SK-N-SH (cell line): ENCODE measurements around the gene B4GALT3. TPM values are rescaled to one million over a fixed set of nuclear protein-coding genes. Genes with fewer than 3 reads are reported as not detected.

Experiments used
- CTCF ChIA-PET: fragments of 300-600, 350-600 bp; formaldehyde crosslinking; extraction: SDS; loops from one replicate; lab custom pipeline; 2021; lab: Yijun Ruan, JAX
- POLR2A ChIA-PET: fragments of 350-600 bp; sonication (Branson Sonifier 250); formaldehyde crosslinking; extraction: SDS; loops from one replicate; lab custom pipeline; 2020; ENCODE audit warnings: antibody characterized with exemption, inconsistent platforms; lab: Yijun Ruan, JAX
- DNase-seq: peaks from one replicate; pipeline ENCODE4 v3.0.0; 2012
- H2AFZ ChIP-seq: fragments of 200-600 bp; sonication (generic); 2 replicates; pipeline ENCODE4 v1.8.1; 2016; ENCODE audit warnings: antibody characterized with exemption, mild to moderate bottlenecking, low read depth
- H3F3A ChIP-seq: fragments of 200-600 bp; sonication (generic); replicated peaks from 2 replicates; pipeline ENCODE3; 2016; ENCODE audit warnings: antibody characterized with exemption, mild to moderate bottlenecking; ENCODE audit not compliant: insufficient read depth
- H3K27ac ChIP-seq, 2 experiments: fragments of 200-500 bp in 1 of 2; fragments of 200-600 bp in 1 of 2; sonication (Bioruptor generic) in 1 of 2; sonication (generic), shearing (Covaris generic) in 1 of 2; 2 replicates each; pipeline versions ENCODE4 v1.5.1 to v1.6.1; 2014 to 2016; ENCODE audit warnings: low read depth in 2 of 2, inconsistent platforms in 1 of 2, low read length in 1 of 2, mild to moderate bottlenecking in 1 of 2, mixed read lengths in 1 of 2
- H3K27me3 ChIP-seq: fragments of 200-600 bp; sonication (generic), shearing (Covaris generic); 2 replicates; pipeline ENCODE4 v1.6.1; 2016; ENCODE audit warnings: mixed run types; ENCODE audit not compliant: insufficient read depth
- H3K36me3 ChIP-seq, 2 experiments: fragments of 200-500 bp in 1 of 2; fragments of 200-600 bp in 1 of 2; sonication (Bioruptor generic) in 1 of 2; sonication (generic) in 1 of 2; replicated peaks in 1 of 2; 2 replicates each; pipeline versions ENCODE3 to v1.5.1; 2014 to 2016; ENCODE audit warnings: low read length in 1 of 2, mild to moderate bottlenecking in 1 of 2; ENCODE audit not compliant: insufficient read depth in 2 of 2, control insufficient read depth in 1 of 2
- H3K4me1 ChIP-seq, 2 experiments: fragments of 200-500 bp in 1 of 2; fragments of 200-600 bp in 1 of 2; sonication (Bioruptor generic) in 1 of 2; sonication (generic), shearing (Covaris generic) in 1 of 2; 2 replicates each; pipeline versions ENCODE4 v1.5.1 to v1.6.1; 2014 to 2016; ENCODE audit warnings: low read depth in 1 of 2, low read length in 1 of 2, mixed run types in 1 of 2; ENCODE audit not compliant: insufficient read depth in 2 of 2, control insufficient read depth in 1 of 2
- H3K4me2 ChIP-seq: fragments of 200-600 bp; sonication (generic), shearing (Covaris generic); 2 replicates; pipeline ENCODE4 v1.6.1; 2017; ENCODE audit warnings: mixed run types
- H3K4me3 ChIP-seq, 2 experiments: fragments of 200-500 bp in 1 of 2; fragments of 200-600 bp in 1 of 2; sonication (Bioruptor generic) in 1 of 2; sonication (generic), shearing (Covaris generic) in 1 of 2; 2 replicates each; pipeline versions ENCODE4 v1.5.1 to v1.8.1; 2014 to 2016; ENCODE audit warnings: low read depth in 2 of 2, inconsistent platforms in 1 of 2, low read length in 1 of 2, mild to moderate bottlenecking in 1 of 2, mixed read lengths in 1 of 2, moderate library complexity in 1 of 2
- H3K79me2 ChIP-seq: fragments of 200-600 bp; sonication (generic); 2 replicates; pipeline ENCODE4 v1.8.1; 2017; ENCODE audit warnings: mild to moderate bottlenecking; ENCODE audit not compliant: insufficient read depth
- H3K9ac ChIP-seq: fragments of 200-600 bp; sonication (generic); 2 replicates; pipeline ENCODE4 v1.6.1; 2017; ENCODE audit warnings: mixed run types
- H3K9me2 ChIP-seq: fragments of 200-600 bp; sonication (generic); 2 replicates; pipeline ENCODE4 v1.6.1; 2017; ENCODE audit warnings: mixed run types
- H3K9me3 ChIP-seq: fragments of 200-600 bp; sonication (generic); 2 replicates; pipeline ENCODE4 v1.6.1; 2017; ENCODE audit warnings: mixed run types, mild to moderate bottlenecking, moderate library complexity
- H4K20me1 ChIP-seq: fragments of 200-600 bp; sonication (generic); 2 replicates; pipeline ENCODE4 v1.6.1; 2017; ENCODE audit warnings: mild to moderate bottlenecking, mixed run types; ENCODE audit not compliant: insufficient read depth
- CHD2 ChIP-seq: fragments of 150-350 bp; IDR thresholded peaks from 2 replicates; pipeline ENCODE4 v1.6.1; 2018; ENCODE audit warnings: low read length; ENCODE audit not compliant: partially characterized antibody
- EP300 ChIP-seq, 2 experiments: IDR thresholded peaks; 2 replicates each; pipeline versions ENCODE4 v1.4.0 to v1.6.1; 2012; ENCODE audit warnings: borderline replicate concordance in 1 of 2, low read depth in 1 of 2, low read length in 1 of 2
- GABPA ChIP-seq: IDR thresholded peaks from 2 replicates; pipeline ENCODE4 v1.4.0; 2012; ENCODE audit warnings: low read depth, mild to moderate bottlenecking
- GATA2 ChIP-seq: sonication (generic); formaldehyde crosslinking; IDR thresholded peaks from 2 replicates; pipeline ENCODE4 v1.5.0; 2020; ENCODE audit warnings: mild to moderate bottlenecking, missing genetic modification reagents
- MXI1 ChIP-seq: IDR thresholded peaks from 2 replicates; pipeline ENCODE4 v1.6.1; 2012; ENCODE audit warnings: mild to moderate bottlenecking, low read depth, low read length, improper control_type of control experiment
- RXRA ChIP-seq: IDR thresholded peaks from 2 replicates; pipeline ENCODE4 v1.4.0; 2012; ENCODE audit warnings: low read depth, mild to moderate bottlenecking, borderline replicate concordance
- TAF1 ChIP-seq: IDR thresholded peaks from 2 replicates; pipeline ENCODE4 v1.6.1; 2012; ENCODE audit warnings: low read depth, mild to moderate bottlenecking, low read length, moderate library complexity, borderline replicate concordance
- TEAD4 ChIP-seq: IDR thresholded peaks from 2 replicates; pipeline ENCODE4 v1.4.0; 2012; ENCODE audit warnings: mild to moderate bottlenecking, borderline replicate concordance; ENCODE audit not compliant: insufficient read depth
- YY1 ChIP-seq: IDR thresholded peaks from 2 replicates; pipeline ENCODE4 v1.4.0; 2012; ENCODE audit warnings: low read depth, mild to moderate bottlenecking
- WGBS: methylation state at CpG from one replicate; pipeline ENCODE4 v1.1.6; 2017; ENCODE audit warnings: low lambda C conversion rate; 5-methylcytosine and 5-hydroxymethylcytosine counted together
- polyA plus RNA-seq, 3 experiments: library from polyadenylated mRNA; depleted of rRNA; stranded (reverse); fragments of >200 nt; gene quantifications; 2 replicates each; pipeline ENCODE4 v1.2.3, GENCODE V29; 2012
- TF ChIP-seq, protein P1 (sequence below): IDR thresholded peaks from 2 replicates; pipeline ENCODE4 v1.6.1; 2012; ENCODE audit warnings: mild to moderate bottlenecking, low read depth, low read length, moderate library complexity
- TF ChIP-seq, protein P2 (sequence below): IDR thresholded peaks from 2 replicates; pipeline ENCODE4; 2012
- TF ChIP-seq, protein P3 (sequence below): fragments of 200-600 bp; sonication (generic); IDR thresholded peaks from 2 replicates; pipeline ENCODE4 v1.6.1; 2017; ENCODE audit warnings: antibody characterized with exemption, mild to moderate bottlenecking, moderate library complexity

B4GALT3 gene
- polyA plus RNA-seq, 1 of the 3 experiments (the other 2 are of a cell fraction) = 56.5 TPM

GRCh38 chr1:161160671-161161145 lies 16.6 kb downstream of the B4GALT3 start:
- Histone ChIP-seq H3K9ac (no peak overlapping the region), H3K9me3 (no peaks in the 10 kb centered on the region), H3K27me3 (no peaks in the 10 kb centered on the region), H3K27ac (no peak overlapping the region; a peak in 1 of 4 replicates), H3K9me2 (no peaks in the 10 kb centered on the region), H3K79me2 (peaks cover 17% of the 10 kb centered on the region), H3F3A (peaks cover 21% of the 10 kb centered on the region), H2AFZ (no peak overlapping the region), H4K20me1 (no peaks in the 10 kb centered on the region), H3K4me1 (peaks cover 0 to 36% of the 10 kb centered on the region in 2 experiments; a peak in 2 of 4 replicates), H3K4me2 (peak overlapping the region; percentile 77), H3K36me3 (peaks cover 15 to 64% of the 10 kb centered on the region in 2 experiments), H3K4me3 (peak overlapping the region; percentile 89 to 92; a peak in 3 of 4 replicates)
- ChIA-PET POLR2A (interaction anchor here (0.6 kb wide), 1 partner anchor 65 kb away, joined by 3 read pairs; the partner anchor contains the start of gene TOMM40L), CTCF (no interaction called here)
- WGBS = 97% methylated on average over 19 of the region's 22 CpGs
- no peak for DNase-seq
- TF ChIP-seq MXI1 (no peak), TEAD4 (no peak), GABPA (no peak), RXRA (no peak), YY1 (no peak), EP300 (IDR thresholded peaks at IDR 0.05; ENCODE audit: borderline replicate concordance in 1 of 2, low read depth in 1 of 2, low read length in 1 of 2) (no peak), GATA2 (no peak), CHD2 (no peak), TAF1 (no peak)
- TF ChIP-seq, protein P1, sequence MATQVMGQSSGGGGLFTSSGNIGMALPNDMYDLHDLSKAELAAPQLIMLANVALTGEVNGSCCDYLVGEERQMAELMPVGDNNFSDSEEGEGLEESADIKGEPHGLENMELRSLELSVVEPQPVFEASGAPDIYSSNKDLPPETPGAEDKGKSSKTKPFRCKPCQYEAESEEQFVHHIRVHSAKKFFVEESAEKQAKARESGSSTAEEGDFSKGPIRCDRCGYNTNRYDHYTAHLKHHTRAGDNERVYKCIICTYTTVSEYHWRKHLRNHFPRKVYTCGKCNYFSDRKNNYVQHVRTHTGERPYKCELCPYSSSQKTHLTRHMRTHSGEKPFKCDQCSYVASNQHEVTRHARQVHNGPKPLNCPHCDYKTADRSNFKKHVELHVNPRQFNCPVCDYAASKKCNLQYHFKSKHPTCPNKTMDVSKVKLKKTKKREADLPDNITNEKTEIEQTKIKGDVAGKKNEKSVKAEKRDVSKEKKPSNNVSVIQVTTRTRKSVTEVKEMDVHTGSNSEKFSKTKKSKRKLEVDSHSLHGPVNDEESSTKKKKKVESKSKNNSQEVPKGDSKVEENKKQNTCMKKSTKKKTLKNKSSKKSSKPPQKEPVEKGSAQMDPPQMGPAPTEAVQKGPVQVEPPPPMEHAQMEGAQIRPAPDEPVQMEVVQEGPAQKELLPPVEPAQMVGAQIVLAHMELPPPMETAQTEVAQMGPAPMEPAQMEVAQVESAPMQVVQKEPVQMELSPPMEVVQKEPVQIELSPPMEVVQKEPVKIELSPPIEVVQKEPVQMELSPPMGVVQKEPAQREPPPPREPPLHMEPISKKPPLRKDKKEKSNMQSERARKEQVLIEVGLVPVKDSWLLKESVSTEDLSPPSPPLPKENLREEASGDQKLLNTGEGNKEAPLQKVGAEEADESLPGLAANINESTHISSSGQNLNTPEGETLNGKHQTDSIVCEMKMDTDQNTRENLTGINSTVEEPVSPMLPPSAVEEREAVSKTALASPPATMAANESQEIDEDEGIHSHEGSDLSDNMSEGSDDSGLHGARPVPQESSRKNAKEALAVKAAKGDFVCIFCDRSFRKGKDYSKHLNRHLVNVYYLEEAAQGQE = no peak
- TF ChIP-seq, protein P2, sequence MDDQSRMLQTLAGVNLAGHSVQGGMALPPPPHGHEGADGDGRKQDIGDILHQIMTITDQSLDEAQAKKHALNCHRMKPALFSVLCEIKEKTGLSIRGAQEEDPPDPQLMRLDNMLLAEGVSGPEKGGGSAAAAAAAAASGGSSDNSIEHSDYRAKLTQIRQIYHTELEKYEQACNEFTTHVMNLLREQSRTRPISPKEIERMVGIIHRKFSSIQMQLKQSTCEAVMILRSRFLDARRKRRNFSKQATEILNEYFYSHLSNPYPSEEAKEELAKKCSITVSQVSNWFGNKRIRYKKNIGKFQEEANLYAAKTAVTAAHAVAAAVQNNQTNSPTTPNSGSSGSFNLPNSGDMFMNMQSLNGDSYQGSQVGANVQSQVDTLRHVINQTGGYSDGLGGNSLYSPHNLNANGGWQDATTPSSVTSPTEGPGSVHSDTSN = no peak
- TF ChIP-seq, protein P3, sequence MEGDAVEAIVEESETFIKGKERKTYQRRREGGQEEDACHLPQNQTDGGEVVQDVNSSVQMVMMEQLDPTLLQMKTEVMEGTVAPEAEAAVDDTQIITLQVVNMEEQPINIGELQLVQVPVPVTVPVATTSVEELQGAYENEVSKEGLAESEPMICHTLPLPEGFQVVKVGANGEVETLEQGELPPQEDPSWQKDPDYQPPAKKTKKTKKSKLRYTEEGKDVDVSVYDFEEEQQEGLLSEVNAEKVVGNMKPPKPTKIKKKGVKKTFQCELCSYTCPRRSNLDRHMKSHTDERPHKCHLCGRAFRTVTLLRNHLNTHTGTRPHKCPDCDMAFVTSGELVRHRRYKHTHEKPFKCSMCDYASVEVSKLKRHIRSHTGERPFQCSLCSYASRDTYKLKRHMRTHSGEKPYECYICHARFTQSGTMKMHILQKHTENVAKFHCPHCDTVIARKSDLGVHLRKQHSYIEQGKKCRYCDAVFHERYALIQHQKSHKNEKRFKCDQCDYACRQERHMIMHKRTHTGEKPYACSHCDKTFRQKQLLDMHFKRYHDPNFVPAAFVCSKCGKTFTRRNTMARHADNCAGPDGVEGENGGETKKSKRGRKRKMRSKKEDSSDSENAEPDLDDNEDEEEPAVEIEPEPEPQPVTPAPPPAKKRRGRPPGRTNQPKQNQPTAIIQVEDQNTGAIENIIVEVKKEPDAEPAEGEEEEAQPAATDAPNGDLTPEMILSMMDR = no peak
